H9 (cell line): ENCODE results near the gene METTL26. TPM values are rescaled to one million over a fixed set of nuclear protein-coding genes. Genes with fewer than 3 reads are reported as not detected.

Experiments used
- DNase-seq: peaks from one replicate; pipeline ENCODE4 v3.0.0-alpha.2; 2017
- H2AFZ ChIP-seq: one replicate; pipeline ENCODE4 v1.6.1; 2013; ENCODE audit warnings: mild to moderate bottlenecking, low read length, control low read depth, moderate library complexity
- H2AK5ac ChIP-seq: 2 replicates; pipeline ENCODE4 v1.6.1; 2013; ENCODE audit warnings: low read length, control low read depth, mixed read lengths; ENCODE audit not compliant: insufficient read length
- H2BK120ac ChIP-seq: one replicate; pipeline ENCODE4 v1.6.1; 2013; ENCODE audit warnings: low read depth, mild to moderate bottlenecking, low read length, control low read depth, inconsistent platforms; ENCODE audit not compliant: poor library complexity, severe bottlenecking
- H2BK12ac ChIP-seq: 2 replicates; pipeline ENCODE4 v1.6.1; 2013; ENCODE audit warnings: low read length, control low read depth, mixed read lengths, low read depth; ENCODE audit not compliant: insufficient read length
- H2BK15ac ChIP-seq: 2 replicates; pipeline ENCODE4 v1.6.1; 2013; ENCODE audit warnings: low read depth, low read length, control low read depth
- H2BK20ac ChIP-seq: one replicate; pipeline ENCODE4 v1.6.1; 2013; ENCODE audit warnings: low read depth, mild to moderate bottlenecking, low read length, control low read depth, inconsistent platforms; ENCODE audit not compliant: poor library complexity, severe bottlenecking
- H2BK5ac ChIP-seq: 2 replicates; pipeline ENCODE4 v1.6.1; 2013; ENCODE audit warnings: low read length, control low read depth, mixed read lengths; ENCODE audit not compliant: insufficient read length
- H3K14ac ChIP-seq: 2 replicates; pipeline ENCODE4 v1.6.1; 2013; ENCODE audit warnings: low read length, control low read depth; ENCODE audit not compliant: insufficient read depth
- H3K18ac ChIP-seq: 2 replicates; pipeline ENCODE4 v1.6.1; 2013; ENCODE audit warnings: low read depth, mild to moderate bottlenecking, mixed read lengths, low read length, control low read depth; ENCODE audit not compliant: insufficient read length
- H3K23ac ChIP-seq: 2 replicates; pipeline ENCODE4 v1.6.1; 2013; ENCODE audit warnings: low read length, control low read depth, mixed read lengths, low read depth; ENCODE audit not compliant: insufficient read length
- H3K23me2 ChIP-seq: 2 replicates; pipeline ENCODE4 v1.6.1; 2013; ENCODE audit warnings: low read depth, mild to moderate bottlenecking, mixed read lengths, low read length, control low read depth; ENCODE audit not compliant: insufficient read length, poor library complexity, severe bottlenecking
- H3K27ac ChIP-seq: 2 replicates; pipeline ENCODE4 v1.5.1; 2013; ENCODE audit warnings: low read length, control low read depth, mixed read lengths, low read depth; ENCODE audit not compliant: insufficient read length
- H3K27me3 ChIP-seq: 2 replicates; pipeline ENCODE4 v1.6.1; 2013; ENCODE audit warnings: low read length, control low read depth, inconsistent platforms; ENCODE audit not compliant: insufficient read depth
- H3K4ac ChIP-seq: 2 replicates; pipeline ENCODE4 v1.6.1; 2013; ENCODE audit warnings: low read depth, mild to moderate bottlenecking, control low read depth, inconsistent platforms, low read length, moderate library complexity
- H3K4me1 ChIP-seq: 2 replicates; pipeline ENCODE4 v1.6.1; 2013; ENCODE audit warnings: low read length, control low read depth, inconsistent platforms; ENCODE audit not compliant: insufficient read depth
- H3K4me2 ChIP-seq: 2 replicates; pipeline ENCODE4 v1.6.1; 2013; ENCODE audit warnings: low read length, control low read depth, mixed read lengths; ENCODE audit not compliant: insufficient read length, insufficient read depth
- H3K56ac ChIP-seq: 2 replicates; pipeline ENCODE4 v1.6.1; 2013; ENCODE audit warnings: low read depth, mild to moderate bottlenecking, mixed read lengths, low read length, control low read depth; ENCODE audit not compliant: insufficient read length
- H3K79me1 ChIP-seq: 2 replicates; pipeline ENCODE4 v1.6.1; 2013; ENCODE audit warnings: low read depth, mild to moderate bottlenecking, moderate library complexity, low read length, control low read depth, inconsistent platforms; ENCODE audit not compliant: insufficient read depth, poor library complexity, severe bottlenecking
- H3K79me2 ChIP-seq: 2 replicates; pipeline ENCODE4 v1.6.1; 2013; ENCODE audit warnings: low read length, control low read depth, inconsistent platforms; ENCODE audit not compliant: insufficient read depth
- H3K9ac ChIP-seq: 2 replicates; pipeline ENCODE4 v1.6.1; 2013; ENCODE audit warnings: low read length, control low read depth, mixed read lengths; ENCODE audit not compliant: insufficient read length; ENCODE audit errors: extremely low read depth
- H3K9me3 ChIP-seq: one replicate; pipeline ENCODE4 v1.6.1; 2013; ENCODE audit warnings: low read depth, low read length, inconsistent platforms; ENCODE audit not compliant: control insufficient read depth
- H3T11ph ChIP-seq: one replicate; pipeline ENCODE4 v1.6.1; 2013; ENCODE audit warnings: mild to moderate bottlenecking, low read length, control low read depth, inconsistent platforms
- H4K20me1 ChIP-seq: one replicate; pipeline ENCODE4 v1.6.1; 2013; ENCODE audit not compliant: control insufficient read depth, insufficient read length, insufficient read depth
- H4K5ac ChIP-seq: 2 replicates; pipeline ENCODE4 v1.6.1; 2013; ENCODE audit warnings: low read depth, mild to moderate bottlenecking, mixed read lengths, low read length, control low read depth; ENCODE audit not compliant: insufficient read length
- H4K8ac ChIP-seq: replicated peaks from 2 replicates; pipeline ENCODE4 v1.6.1; 2013; ENCODE audit warnings: low read length, control low read depth, mixed read lengths, low read depth; ENCODE audit not compliant: insufficient read length
- H4K91ac ChIP-seq: 2 replicates; pipeline ENCODE4 v1.6.1; 2013; ENCODE audit warnings: low read depth, mild to moderate bottlenecking, moderate library complexity, mixed read lengths, low read length, control low read depth; ENCODE audit not compliant: insufficient read length
- H3K27ac Mint-ChIP-seq, 3 experiments: 2 replicates in 2 of 3; 3 replicates in 1 of 3; pipeline ENCODE4 v1.8.0; 2020 to 2021; ENCODE audit warnings: mixed read lengths in 3 of 3, mild to moderate bottlenecking in 1 of 3, moderate library complexity in 1 of 3
- H3K27me3 Mint-ChIP-seq: 2 replicates; pipeline ENCODE4 v1.8.0; 2021; ENCODE audit warnings: low read depth, mild to moderate bottlenecking, moderate library complexity, mixed read lengths
- H3K36me3 Mint-ChIP-seq, 3 experiments: 2 replicates in 2 of 3; 3 replicates in 1 of 3; pipeline ENCODE4 v1.8.0; 2020 to 2021; ENCODE audit warnings: low read depth in 3 of 3, mixed read lengths in 3 of 3; ENCODE audit not compliant: insufficient read depth in 1 of 3
- H3K4me1 Mint-ChIP-seq, 2 experiments: 2 replicates each; pipeline ENCODE4 v1.8.0; 2020; ENCODE audit warnings: mixed read lengths in 2 of 2
- H3K4me3 Mint-ChIP-seq, 2 experiments: 2 replicates in 1 of 2; 3 replicates in 1 of 2; pipeline ENCODE4 v1.8.0; 2020 to 2021; ENCODE audit warnings: mild to moderate bottlenecking in 2 of 2, mixed read lengths in 2 of 2, moderate library complexity in 1 of 2
- H3K9me3 Mint-ChIP-seq, 2 experiments: 2 replicates in 1 of 2; 3 replicates in 1 of 2; pipeline ENCODE4 v1.8.0; 2020; ENCODE audit warnings: mild to moderate bottlenecking in 2 of 2, mixed read lengths in 2 of 2, moderate library complexity in 1 of 2
- WGBS: extraction: QIAGEN DNeasy Blood & Tissue Kit; methylation state at CpG from one replicate; pipeline ENCODE4 v1.1.7; 2013; ENCODE audit warnings: missing lambda C conversion rate, low lambda C conversion rate, mixed read lengths; ENCODE audit not compliant: insufficient read length; ENCODE audit errors: extremely low coverage; 5-methylcytosine and 5-hydroxymethylcytosine counted together
- total RNA-seq: library from RNA; stranded (reverse); gene quantifications from 2 replicates; pipeline ENCODE4 v1.2.1, GENCODE V29; 2021
- TF ChIP-seq, protein P1 (sequence below): fragments of 200-600 bp; sonication (generic); conservative IDR thresholded peaks from 3 replicates; pipeline ENCODE4 v1.8.0; 2021; ENCODE audit warnings: antibody characterized with exemption, mild to moderate bottlenecking

METTL26 gene
- total RNA-seq, 1 experiment from 2014 or later: 108 TPM

DNA sequence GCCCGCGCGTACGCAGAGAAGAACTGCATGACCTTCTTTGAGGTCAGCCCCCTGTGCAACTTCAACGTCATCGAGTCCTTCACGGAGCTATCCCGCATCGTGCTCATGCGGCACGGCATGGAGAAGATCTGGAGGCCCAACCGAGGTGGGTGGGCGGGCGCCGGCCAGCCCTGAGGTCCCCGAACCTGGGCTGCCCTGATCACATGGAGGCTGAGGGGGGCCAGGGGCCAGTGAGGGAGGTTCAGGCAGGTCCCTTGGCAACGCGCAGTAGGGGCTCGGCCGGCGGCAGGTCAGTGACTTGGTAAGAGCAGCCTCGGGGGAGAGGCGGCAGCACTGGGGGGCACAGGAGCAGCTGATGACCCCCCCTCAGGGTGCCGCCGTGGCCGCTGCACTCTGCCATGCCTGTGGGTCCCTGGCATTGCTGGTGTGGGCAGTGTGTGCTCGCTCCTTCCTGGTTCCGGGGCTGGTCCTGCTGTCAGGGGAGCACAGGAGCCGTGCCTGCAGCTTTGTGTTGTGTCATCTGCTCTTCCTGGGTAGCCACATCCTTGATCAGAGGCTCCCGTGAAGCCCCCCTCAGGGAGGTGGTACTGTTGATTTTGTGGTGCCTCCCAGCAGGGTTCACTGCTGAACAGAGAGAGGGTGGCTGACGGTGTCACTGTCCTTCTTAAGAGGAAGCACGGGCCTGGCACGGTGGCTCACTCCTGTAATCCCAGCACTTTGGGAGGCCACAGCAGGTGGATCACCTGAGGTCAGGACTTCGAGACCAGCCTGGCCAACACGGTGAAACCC lies 9.9 kb downstream of the METTL26 start:
- no peaks in the 10 kb centered on the region for H3K9me3 ChIP-seq
- no peak overlapping the region for H4K91ac ChIP-seq
- Mint-ChIP-seq H3K9me3 (no peaks in the 10 kb centered on the region), H3K4me1 (peaks cover 21 to 50% of the 10 kb centered on the region in 2 experiments), H3K27ac (peak overlapping the region in 2 of 3 experiments; percentile 49 to 65; a peak in 2 of 7 replicates), H3K36me3 (peaks cover 0 to 10% (median 0%) of the 10 kb centered on the region in 3 experiments; a peak in 3 of 7 replicates), H3K4me3 (no peak overlapping the region), H3K27me3 (no peaks in the 10 kb centered on the region)
- H3K23ac ChIP-seq: no peak overlapping the region
- H4K5ac ChIP-seq: no peak overlapping the region
- H3K18ac ChIP-seq: no peak overlapping the region
- no peak overlapping the region for H2BK5ac ChIP-seq
- no peak overlapping the region for H3K4me2 ChIP-seq
- H4K20me1 ChIP-seq: no peaks in the 10 kb centered on the region
- H2BK15ac ChIP-seq: no peak overlapping the region
- no peak overlapping the region for H2BK12ac ChIP-seq
- H3K4ac ChIP-seq: no peak overlapping the region
- H3K56ac ChIP-seq: no peak overlapping the region
- DNase-seq: no peak
- H3K27ac ChIP-seq: no peak overlapping the region
- TF ChIP-seq, protein P1, sequence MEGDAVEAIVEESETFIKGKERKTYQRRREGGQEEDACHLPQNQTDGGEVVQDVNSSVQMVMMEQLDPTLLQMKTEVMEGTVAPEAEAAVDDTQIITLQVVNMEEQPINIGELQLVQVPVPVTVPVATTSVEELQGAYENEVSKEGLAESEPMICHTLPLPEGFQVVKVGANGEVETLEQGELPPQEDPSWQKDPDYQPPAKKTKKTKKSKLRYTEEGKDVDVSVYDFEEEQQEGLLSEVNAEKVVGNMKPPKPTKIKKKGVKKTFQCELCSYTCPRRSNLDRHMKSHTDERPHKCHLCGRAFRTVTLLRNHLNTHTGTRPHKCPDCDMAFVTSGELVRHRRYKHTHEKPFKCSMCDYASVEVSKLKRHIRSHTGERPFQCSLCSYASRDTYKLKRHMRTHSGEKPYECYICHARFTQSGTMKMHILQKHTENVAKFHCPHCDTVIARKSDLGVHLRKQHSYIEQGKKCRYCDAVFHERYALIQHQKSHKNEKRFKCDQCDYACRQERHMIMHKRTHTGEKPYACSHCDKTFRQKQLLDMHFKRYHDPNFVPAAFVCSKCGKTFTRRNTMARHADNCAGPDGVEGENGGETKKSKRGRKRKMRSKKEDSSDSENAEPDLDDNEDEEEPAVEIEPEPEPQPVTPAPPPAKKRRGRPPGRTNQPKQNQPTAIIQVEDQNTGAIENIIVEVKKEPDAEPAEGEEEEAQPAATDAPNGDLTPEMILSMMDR: no peak
- no peak overlapping the region for H2BK120ac ChIP-seq
- H2AFZ ChIP-seq: no peak overlapping the region
- no peak overlapping the region for H4K8ac ChIP-seq
- peaks cover 7% of the 10 kb centered on the region for H3K23me2 ChIP-seq
- WGBS: no CpG with 5 or more reads among the region's 35 CpGs
- no peaks in the 10 kb centered on the region for H3K79me1 ChIP-seq
- no peak overlapping the region for H2BK20ac ChIP-seq
- no peak overlapping the region; the same call in 1 of the 2 replicates for H3K14ac ChIP-seq
- no peaks in the 10 kb centered on the region for H3K27me3 ChIP-seq
- no peak overlapping the region for H3T11ph ChIP-seq
- H3K4me1 ChIP-seq: no peaks in the 10 kb centered on the region; the same call in 1 of the 2 replicates
- no peak overlapping the region for H3K9ac ChIP-seq
- no peaks in the 10 kb centered on the region for H3K79me2 ChIP-seq
- no peak overlapping the region for H2AK5ac ChIP-seq
